Common myeloid progenitor, CD34-positive (primary cell): ENCODE measurements around the gene ATP11A.
A peak's percentile ranks its signal among the peaks of the same experiment; 100 is the strongest.

Experiments used
- CTCF ChIA-PET: fragments of 350-600 bp; sonication (Branson Sonifier 250); formaldehyde crosslinking; loops from one replicate; lab custom pipeline; 2021; ENCODE audit warnings: antibody characterized with exemption; lab: Charles Lee
- POLR2A ChIA-PET: fragments of 350-600 bp; sonication (Branson Sonifier 250); formaldehyde crosslinking; loops from one replicate; lab custom pipeline; 2021; ENCODE audit warnings: antibody characterized with exemption; lab: Charles Lee
- DNase-seq, 3 donors: peaks; one replicate each; pipeline versions ENCODE4 v3.0.0 to v3.0.0-alpha.2; 2013
- H3K27ac ChIP-seq, 2 experiments: 1 replicate in 1 of 2; 2 replicates in 1 of 2; pipeline ENCODE4 v1.7.0; 2013; ENCODE audit warnings: inconsistent platforms in 2 of 2, low read length in 2 of 2, mild to moderate bottlenecking in 2 of 2, low read depth in 1 of 2, moderate library complexity in 1 of 2; ENCODE audit not compliant: severe bottlenecking in 2 of 2, insufficient read depth in 1 of 2, poor library complexity in 1 of 2
- H3K27me3 ChIP-seq, 5 experiments: replicated peaks in 2 of 5; 1 replicate in 3 of 5; 2 replicates in 2 of 5; pipeline versions ENCODE4 v1.6.1 to v1.7.0; 2013; ENCODE audit warnings: low read length in 4 of 5, mild to moderate bottlenecking in 2 of 5, moderate library complexity in 2 of 5, inconsistent platforms in 1 of 5; ENCODE audit not compliant: insufficient read depth in 5 of 5, control insufficient read depth in 4 of 5
- H3K36me3 ChIP-seq, 4 experiments: 1 replicate in 2 of 4; 2 replicates in 2 of 4; pipeline versions ENCODE4 v1.6.1 to v1.7.0; 2013; ENCODE audit warnings: low read length in 3 of 4, control low read depth in 1 of 4, mild to moderate bottlenecking in 1 of 4; ENCODE audit not compliant: control insufficient read depth in 4 of 4, insufficient read depth in 4 of 4
- H3K4me1 ChIP-seq, 4 experiments: 1 replicate in 3 of 4; 2 replicates in 1 of 4; pipeline versions ENCODE4 v1.6.1 to v1.7.1; 2013; ENCODE audit warnings: low read length in 3 of 4, mild to moderate bottlenecking in 3 of 4, control low read depth in 1 of 4, inconsistent platforms in 1 of 4, moderate library complexity in 1 of 4; ENCODE audit not compliant: control insufficient read depth in 4 of 4, insufficient read depth in 4 of 4; ENCODE audit errors: control extremely low read depth in 1 of 4
- H3K4me3 ChIP-seq, 7 experiments: 1 replicate in 4 of 7; 2 replicates in 3 of 7; pipeline versions ENCODE4 v1.5.1 to v1.7.0; 2013; ENCODE audit warnings: mild to moderate bottlenecking in 7 of 7, low read length in 6 of 7, moderate library complexity in 6 of 7, inconsistent platforms in 2 of 7, low read depth in 2 of 7, control low read depth in 1 of 7; ENCODE audit not compliant: insufficient read depth in 4 of 7, control insufficient read depth in 1 of 7; ENCODE audit errors: extremely low read depth in 1 of 7
- H3K9me3 ChIP-seq, 5 experiments: 1 replicate in 4 of 5; 2 replicates in 1 of 5; pipeline versions ENCODE4 v1.6.1 to v1.7.1; 2013; ENCODE audit warnings: low read length in 4 of 5, mild to moderate bottlenecking in 2 of 5, inconsistent platforms in 1 of 5, low read depth in 1 of 5, moderate library complexity in 1 of 5; ENCODE audit not compliant: control insufficient read depth in 4 of 5, insufficient read depth in 2 of 5; ENCODE audit errors: control extremely low read depth in 1 of 5
- WGBS: methylation state at CpG from one replicate; pipeline ENCODE4 v1.1.5; 2013; ENCODE audit not compliant: insufficient coverage; 5-methylcytosine and 5-hydroxymethylcytosine counted together

Gene ATP11A

DNA sequence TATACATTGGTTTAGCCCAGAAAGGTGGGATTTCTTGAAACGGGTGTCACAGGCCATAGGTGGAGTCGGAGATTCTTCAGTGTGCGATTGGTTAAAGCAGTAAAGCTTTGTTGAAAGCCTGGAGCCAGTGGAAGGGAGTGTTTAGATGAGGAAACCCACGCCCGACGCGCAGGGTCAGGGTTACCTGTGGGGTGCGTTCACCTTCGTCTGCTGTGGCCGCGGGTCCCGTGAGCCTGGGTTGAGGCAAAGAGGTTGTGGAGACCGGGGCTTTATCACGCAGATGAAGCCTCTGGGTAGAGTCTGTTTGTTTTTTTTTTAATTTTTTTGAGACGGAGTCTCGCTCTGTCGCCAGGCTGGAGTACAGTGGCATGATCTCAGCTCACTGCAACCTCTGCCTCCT, 30.4 kb downstream of the ATP11A start:
- peaks cover under 1 to 19% (median 13%) of the 10 kb centered on the region in 4 experiments for H3K4me1 ChIP-seq
- 94% methylated on average over 12 of the region's 17 CpGs for WGBS
- H3K27ac ChIP-seq: no peak overlapping the region
- CTCF ChIA-PET: interaction anchor here (1.5 kb wide), 1 partner anchor 9 kb away, joined by 3 read pairs; no protein-coding TSS in a partner anchor
- no peaks in the 10 kb centered on the region for H3K27me3 ChIP-seq
- H3K9me3 ChIP-seq: no peaks in the 10 kb centered on the region
- H3K4me3 ChIP-seq: no peak overlapping the region
- POLR2A ChIA-PET: no interaction called here
- H3K36me3 ChIP-seq: peaks cover 0 to 3% (median 0%) of the 10 kb centered on the region in 4 experiments
- no peak for DNase-seq

DNA sequence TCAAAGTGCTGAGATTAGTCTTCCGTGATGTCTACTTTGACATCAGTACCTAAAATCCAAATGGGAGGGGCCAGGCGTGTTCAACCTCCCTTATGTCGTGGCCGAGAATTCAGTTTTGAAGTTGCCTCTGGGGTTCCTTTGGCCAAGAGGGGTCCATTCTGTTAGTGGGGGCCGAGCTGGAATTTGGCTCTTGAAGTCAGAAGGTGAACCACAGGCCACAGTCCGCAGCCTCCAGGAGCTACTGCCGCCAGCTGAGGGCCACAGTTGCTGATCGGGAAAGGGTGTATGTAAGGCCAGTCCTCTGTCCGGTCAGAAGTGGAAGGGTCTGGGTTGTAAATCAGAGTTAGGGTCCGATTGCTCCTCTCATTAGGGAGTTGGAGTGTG, 31.0 kb downstream of the ATP11A start:
- CTCF ChIA-PET: no interaction called here

DNA sequence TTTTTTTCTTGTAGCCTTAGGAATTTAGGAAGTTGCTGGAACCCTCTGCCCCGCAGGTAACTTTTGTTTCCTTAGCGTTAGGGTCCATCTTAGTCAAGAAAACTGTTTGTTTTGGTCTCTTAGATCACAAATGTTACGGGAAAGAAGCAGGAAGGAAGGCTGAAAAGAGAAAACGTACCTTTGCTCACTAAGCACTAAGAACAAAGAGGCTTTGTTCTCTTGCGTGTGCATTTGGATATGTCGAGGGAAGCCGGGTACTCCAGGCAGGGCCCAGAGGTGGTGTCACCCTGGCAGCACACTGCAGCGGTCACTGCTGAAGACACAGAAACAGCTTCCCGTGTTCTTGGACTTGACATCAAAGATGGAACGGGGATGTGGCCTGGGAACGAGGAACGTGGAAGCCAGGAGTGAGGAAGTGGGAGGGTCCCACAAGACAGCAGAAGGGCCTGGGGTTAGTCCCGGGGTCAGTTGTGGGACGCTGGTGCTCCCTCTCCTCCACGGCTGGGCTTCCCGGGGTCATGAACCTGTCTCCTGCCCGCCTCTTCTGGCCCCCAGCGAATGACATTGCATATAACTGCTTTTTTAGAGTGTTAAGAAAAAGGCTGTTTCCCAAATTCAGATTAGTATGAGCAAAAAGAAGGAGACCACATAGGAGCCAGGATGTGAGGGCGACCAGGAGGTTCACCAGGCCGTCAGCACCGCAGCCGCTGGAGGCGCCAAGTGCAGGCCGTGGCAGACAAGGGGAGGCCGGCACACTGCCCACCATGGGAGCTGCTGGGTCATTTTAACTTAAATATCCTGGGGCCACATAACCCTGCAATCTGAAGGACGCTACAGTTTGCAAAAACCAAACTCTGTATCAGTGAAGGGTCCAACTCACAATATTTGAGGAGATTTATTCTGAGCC, 31.6 kb downstream of the ATP11A start:
- no peaks in the 10 kb centered on the region for H3K27me3 ChIP-seq
- H3K4me1 ChIP-seq: peaks cover 4 to 31% (median 25%) of the 10 kb centered on the region in 4 experiments
- POLR2A ChIA-PET: no interaction called here
- no peak overlapping the region for H3K4me3 ChIP-seq
- peaks cover 0 to 3% (median 0%) of the 10 kb centered on the region in 4 experiments for H3K36me3 ChIP-seq
- no peak overlapping the region for H3K27ac ChIP-seq
- CTCF ChIA-PET: no interaction called here
- no peaks in the 10 kb centered on the region for H3K9me3 ChIP-seq
- DNase-seq: no peak
- WGBS: 96% methylated on average over 22 of the region's 26 CpGs

More for the DNA sequence above, 31.0 kb downstream of the ATP11A start:
- Histone ChIP-seq H3K4me3 (no peak overlapping the region), H3K9me3 (no peaks in the 10 kb centered on the region), H3K36me3 (peaks cover 0 to 3% (median 0%) of the 10 kb centered on the region in 4 experiments), H3K4me1 (peaks cover 4 to 25% (median 19%) of the 10 kb centered on the region in 4 experiments), H3K27me3 (no peaks in the 10 kb centered on the region), H3K27ac (no peak overlapping the region)
- 97% methylated on average over 9 of the region's 10 CpGs for WGBS
- DNase-seq: no peak
- POLR2A ChIA-PET: no interaction called here

DNA sequence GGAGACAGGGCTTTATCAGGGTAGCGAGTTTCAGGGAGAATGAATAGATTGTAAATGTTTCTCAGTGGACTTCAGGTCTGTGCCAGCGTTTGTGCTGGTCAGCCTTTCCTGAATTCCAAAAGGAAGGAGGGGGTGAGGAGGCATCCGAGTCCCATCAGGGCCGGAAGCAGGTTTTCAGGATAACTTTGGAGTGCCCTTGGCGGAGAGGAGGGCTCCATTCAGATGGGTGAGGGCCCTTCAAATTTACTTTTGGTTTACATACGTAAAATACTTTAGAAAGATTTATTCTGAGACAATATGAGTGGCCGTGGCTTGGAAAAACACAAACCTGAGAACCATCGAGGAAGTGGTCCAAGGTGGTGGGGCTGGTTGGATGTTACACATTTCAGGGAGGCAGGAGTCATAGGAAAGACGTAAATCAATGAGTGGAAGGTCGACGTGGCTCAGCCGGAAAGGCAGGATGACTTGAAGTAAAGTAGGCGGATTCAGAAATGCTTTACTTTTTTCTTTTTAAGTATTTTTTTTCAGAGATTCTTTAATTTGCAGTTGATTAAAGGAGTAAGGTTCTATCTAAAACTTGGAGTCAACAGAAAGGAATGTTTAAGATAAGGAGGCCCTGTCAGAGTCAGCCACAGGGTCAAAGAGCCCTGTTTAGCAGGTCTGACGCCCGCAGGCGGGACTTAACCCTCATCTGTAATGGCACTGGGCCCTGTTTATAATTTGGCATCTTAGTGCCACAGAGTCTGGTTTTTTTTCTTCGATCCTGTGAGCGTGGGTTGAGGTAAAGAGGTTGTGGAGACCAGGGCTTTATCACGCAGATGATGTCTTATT, 32.8 kb downstream of the ATP11A start:
- Histone ChIP-seq H3K36me3 (peaks cover 0 to 3% (median 0%) of the 10 kb centered on the region in 4 experiments), H3K9me3 (no peaks in the 10 kb centered on the region), H3K27ac (no peak overlapping the region), H3K27me3 (no peaks in the 10 kb centered on the region), H3K4me3 (no peak overlapping the region), H3K4me1 (peaks cover 4 to 36% (median 25%) of the 10 kb centered on the region in 4 experiments)
- POLR2A ChIA-PET: no interaction called here
- WGBS: 76% methylated on average over 13 of the region's 19 CpGs
- peak in 2 of 3 donors; percentile 44 to 46 for DNase-seq
- CTCF ChIA-PET: no interaction called here

DNA sequence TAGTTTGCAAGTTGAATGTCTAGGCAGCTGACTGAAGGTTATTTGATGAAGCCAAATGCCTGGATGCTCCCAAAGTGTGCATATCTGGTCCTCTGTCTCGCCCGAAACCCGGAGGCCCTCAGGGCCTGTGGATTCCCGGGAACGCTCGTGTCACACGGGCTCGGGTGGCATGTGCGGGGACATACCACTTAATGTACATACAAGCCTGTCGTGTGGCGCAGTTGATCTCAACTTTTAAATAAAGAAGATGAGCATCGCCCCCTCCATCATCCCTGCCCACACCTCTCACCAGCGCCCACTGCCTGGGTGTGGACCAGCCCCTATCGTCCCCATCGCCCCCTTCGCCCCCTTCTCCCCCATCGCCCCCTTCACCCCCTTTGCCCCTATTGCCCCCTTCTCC, 33.9 kb downstream of the ATP11A start:
- Histone ChIP-seq H3K27ac (no peak overlapping the region), H3K4me1 (peaks cover 4 to 36% (median 25%) of the 10 kb centered on the region in 4 experiments), H3K36me3 (peaks cover 0 to 3% (median 0%) of the 10 kb centered on the region in 4 experiments), H3K9me3 (no peaks in the 10 kb centered on the region), H3K4me3 (no peak overlapping the region), H3K27me3 (no peaks in the 10 kb centered on the region)
- DNase-seq: no peak
- CTCF ChIA-PET: no interaction called here
- WGBS: 100% methylated on average over 3 of the region's 17 CpGs
- POLR2A ChIA-PET: no interaction called here

DNA sequence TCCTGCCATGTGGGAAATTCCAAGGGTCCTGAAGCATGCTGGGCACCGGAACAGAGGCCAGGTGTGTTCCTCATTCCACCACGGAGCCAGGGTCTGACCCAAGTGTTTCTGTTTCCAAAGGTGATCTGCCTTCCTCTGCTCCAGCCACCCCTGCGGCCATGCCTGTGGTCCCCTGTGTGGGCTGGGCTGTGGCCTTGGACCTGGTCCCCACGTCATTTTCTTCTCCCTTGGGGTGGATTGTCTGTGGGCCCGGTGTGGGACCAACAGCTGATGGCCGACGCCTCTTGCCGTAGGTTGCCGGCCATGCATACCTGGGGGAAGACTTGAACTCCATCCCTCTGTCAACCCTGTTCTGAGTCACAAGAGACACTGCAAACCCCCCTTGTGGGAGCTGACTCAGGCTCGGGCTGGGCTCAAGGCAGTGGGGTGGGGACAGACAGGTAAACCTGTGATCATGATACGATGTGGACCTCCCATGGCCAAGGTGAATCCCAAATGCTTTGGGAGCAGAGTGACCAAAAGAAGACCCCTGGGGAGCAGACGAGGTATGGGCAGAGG, 35.0 kb downstream of the ATP11A start:
- H3K27me3 ChIP-seq: no peaks in the 10 kb centered on the region
- DNase-seq: no peak
- ChIA-PET POLR2A (no interaction called here), CTCF (interaction anchor here (1.3 to 1.7 kb wide), 2 partner anchors 14 to 84 kb away, joined by 4 to 7 read pairs; no protein-coding TSS in a partner anchor)
- no peaks in the 10 kb centered on the region for H3K36me3 ChIP-seq
- peak overlapping the region in 4 of 7 experiments; percentile 26 to 51 (median 38) for H3K4me3 ChIP-seq
- 88% methylated on average over 7 of the region's 12 CpGs for WGBS
- H3K27ac ChIP-seq: no peak overlapping the region
- H3K9me3 ChIP-seq: no peaks in the 10 kb centered on the region
- peaks cover 4 to 38% (median 25%) of the 10 kb centered on the region in 4 experiments for H3K4me1 ChIP-seq
